ENCODE data around the gene SLC13A3. TPM values are rescaled to one million over a fixed set of nuclear protein-coding genes. Genes with fewer than 3 reads are reported as not detected.

Gene SLC13A3
- polyA plus RNA-seq, 2 of the 4 experiments (the other 2 are of a cell fraction), result 0.19 TPM; not detected in 1

GRCh38 chr20:46683668-46683938, 32.3 kb upstream of the SLC13A3 start:
- H3K4me1 ChIP-seq, result peaks cover 12% of the 10 kb centered on the region; the same call in 2 of the 3 replicates
- H3K4me3 ChIP-seq, result no peak overlapping the region
- no peak overlapping the region for H3K4me2 ChIP-seq
- ChIA-PET CTCF (interaction anchor here (1.2 to 9.7 kb wide), 2 partner anchors 77 to 162 kb away, joined by 3 to 113 read pairs; no protein-coding TSS in a partner anchor), POLR2A (no interaction called here)
- no peaks in the 10 kb centered on the region for H3K9me3 ChIP-seq
- FAIRE-seq, result no peak
- WGBS (ENCODE audit: missing lambda C conversion rate), result 94% methylated on average over 8 of the region's 8 CpGs
- no peak for ATAC-seq
- no peak for DNase-seq (ENCODE audit: low read depth in 1 of 2, low spot score in 1 of 2)
- H3K27ac ChIP-seq, result no peak overlapping the region
- TF ChIP-seq TFCP2L1 (CRISPR knock-in tag; IDR thresholded peaks at IDR 0.05) (no peak), CHD4 (IDR thresholded peaks at IDR 0.05; ENCODE audit: borderline replicate concordance) (no peak), ZC3H11A (IDR thresholded peaks at IDR 0.05) (no peak), RARB (CRISPR knock-in tag; IDR thresholded peaks at IDR 0.05) (no peak)

GRCh38 chr20:46683011-46683667, 31.9 kb upstream of the SLC13A3 start:
- DNase-seq (ENCODE audit: low read depth in 1 of 2, low spot score in 1 of 2), result no peak
- H3K9me3 ChIP-seq, result no peaks in the 10 kb centered on the region
- no peak for TF ChIP-seq RARB (CRISPR knock-in tag; IDR thresholded peaks at IDR 0.05)
- no peak for TF ChIP-seq KDM5A (IDR thresholded peaks at IDR 0.05)
- TF ChIP-seq NR3C1 (IDR thresholded peaks at IDR 0.05), result no peak
- no peak for TF ChIP-seq ZSCAN20 (CRISPR knock-in tag; IDR thresholded peaks at IDR 0.05)
- no peak for TF ChIP-seq GATA3 (IDR thresholded peaks at IDR 0.05; ENCODE audit: borderline replicate concordance)
- TF ChIP-seq ZFP36 (IDR thresholded peaks at IDR 0.05; ENCODE audit: borderline replicate concordance, partially characterized antibody), result no peak
- TF ChIP-seq, protein P1, sequence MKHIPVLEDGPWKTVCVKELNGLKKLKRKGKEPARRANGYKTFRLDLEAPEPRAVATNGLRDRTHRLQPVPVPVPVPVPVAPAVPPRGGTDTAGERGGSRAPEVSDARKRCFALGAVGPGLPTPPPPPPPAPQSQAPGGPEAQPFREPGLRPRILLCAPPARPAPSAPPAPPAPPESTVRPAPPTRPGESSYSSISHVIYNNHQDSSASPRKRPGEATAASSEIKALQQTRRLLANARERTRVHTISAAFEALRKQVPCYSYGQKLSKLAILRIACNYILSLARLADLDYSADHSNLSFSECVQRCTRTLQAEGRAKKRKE (CRISPR knock-in tag; IDR thresholded peaks at IDR 0.05; ENCODE audit: low read depth), result no peak
- no peak for TF ChIP-seq JUN (IDR thresholded peaks at IDR 0.05)
- no peak for TF ChIP-seq RAD21 (conservative IDR thresholded peaks at IDR 0.05 in 1 of 2, IDR thresholded peaks at IDR 0.05 in 1 of 2)
- TF ChIP-seq BHLHE40 (IDR thresholded peaks at IDR 0.05; ENCODE audit: low read depth, low read length), result no peak
- no peak for TF ChIP-seq CEBPB (IDR thresholded peaks at IDR 0.05)
- TF ChIP-seq ZC3H11A (IDR thresholded peaks at IDR 0.05), result no peak
- TF ChIP-seq MYC (IDR thresholded peaks at IDR 0.05; ENCODE audit: borderline replicate concordance, low read length), result no peak
- TF ChIP-seq MAFK (IDR thresholded peaks at IDR 0.05; ENCODE audit: partially characterized antibody), result no peak
- no peak for TF ChIP-seq EHMT2 (IDR thresholded peaks at IDR 0.05; ENCODE audit: low read depth)
- TF ChIP-seq BCL3 (IDR thresholded peaks at IDR 0.05), result no peak
- no peak for TF ChIP-seq HEYL (CRISPR knock-in tag; IDR thresholded peaks at IDR 0.05)
- TF ChIP-seq, protein P2, sequence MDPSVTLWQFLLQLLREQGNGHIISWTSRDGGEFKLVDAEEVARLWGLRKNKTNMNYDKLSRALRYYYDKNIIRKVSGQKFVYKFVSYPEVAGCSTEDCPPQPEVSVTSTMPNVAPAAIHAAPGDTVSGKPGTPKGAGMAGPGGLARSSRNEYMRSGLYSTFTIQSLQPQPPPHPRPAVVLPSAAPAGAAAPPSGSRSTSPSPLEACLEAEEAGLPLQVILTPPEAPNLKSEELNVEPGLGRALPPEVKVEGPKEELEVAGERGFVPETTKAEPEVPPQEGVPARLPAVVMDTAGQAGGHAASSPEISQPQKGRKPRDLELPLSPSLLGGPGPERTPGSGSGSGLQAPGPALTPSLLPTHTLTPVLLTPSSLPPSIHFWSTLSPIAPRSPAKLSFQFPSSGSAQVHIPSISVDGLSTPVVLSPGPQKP (IDR thresholded peaks at IDR 0.05; ENCODE audit: low read depth, low read length), result no peak
- TF ChIP-seq EHF (CRISPR knock-in tag; IDR thresholded peaks at IDR 0.05), result no peak
- ChIA-PET POLR2A (no interaction called here), CTCF (interaction anchor here (0.6 to 9.7 kb wide), 6 partner anchors 11 to 504 kb away, joined by 3 to 113 read pairs (median 8); no protein-coding TSS in a partner anchor)
- no peak overlapping the region for H3K27ac ChIP-seq
- peaks cover 11% of the 10 kb centered on the region; the same call in 2 of the 3 replicates for H3K4me1 ChIP-seq
- no peak for FAIRE-seq
- no peak for ATAC-seq
- H3K4me3 ChIP-seq, result no peak overlapping the region
- 80% methylated on average over 12 of the region's 12 CpGs for WGBS (ENCODE audit: missing lambda C conversion rate)
- no peak overlapping the region for H3K4me2 ChIP-seq
